Natural killer cell treated with Interleukin-12 subunit alpha and Interleukin-12 subunit beta and Interleukin-15 and Interleukin-18, amount 100 ng/mL, for 72 hours (primary cell): ENCODE measurements around the gene NEMP2. TPM values are rescaled to one million over a fixed set of nuclear protein-coding genes. Genes with fewer than 3 reads are reported as not detected.
"Not testable (repeated sequence)": the region's sequence is repeated elsewhere in the genome, so short reads cannot be mapped to it uniquely, and the experiment has no call there.

Experiments
- ATAC-seq, 2 donors: fragments of 150-1000 bp; cut with Tn5 transposase in 1 of 2; sonication (Bioruptor Pico), chemical (Tn5 transposase) in 1 of 2; 2 replicates each; pipeline ENCODE4 v1.10.0; 2021
- DNase-seq: peaks from one replicate; pipeline ENCODE4 v3.0.0; 2022; ENCODE audit warnings: low spot score
- H3K27ac Mint-ChIP-seq, 2 donors: 1 replicate in 1 of 2; 2 replicates in 1 of 2; pipeline ENCODE4 v1.8.0; 2022; ENCODE audit warnings: mixed read lengths in 2 of 2, mild to moderate bottlenecking in 1 of 2, moderate library complexity in 1 of 2
- H3K27me3 Mint-ChIP-seq, 2 donors: 1 replicate in 1 of 2; 2 replicates in 1 of 2; pipeline ENCODE4 v1.8.0; 2022; ENCODE audit warnings: mixed read lengths in 2 of 2
- H3K36me3 Mint-ChIP-seq: one replicate; pipeline ENCODE4 v1.8.0; 2022; ENCODE audit warnings: mixed read lengths
- H3K4me1 Mint-ChIP-seq, 2 donors: 1 replicate in 1 of 2; 2 replicates in 1 of 2; pipeline ENCODE4 v1.8.0; 2022; ENCODE audit warnings: low read depth in 2 of 2, mixed read lengths in 2 of 2, mild to moderate bottlenecking in 1 of 2
- H3K4me3 Mint-ChIP-seq: one replicate; pipeline ENCODE4 v1.8.0; 2022; ENCODE audit warnings: mixed read lengths
- H3K9me3 Mint-ChIP-seq: 2 replicates; pipeline ENCODE4 v1.8.0; 2022; ENCODE audit warnings: mixed read lengths
- total RNA-seq, 2 donors: library from RNA; stranded (reverse); gene quantifications; one replicate each; pipeline ENCODE4 v1.2.3, GENCODE V29; 2022

The NEMP2 gene
- total RNA-seq, 2 donors from 2014 or later, result 8.3 to 9.4 TPM

DNA sequence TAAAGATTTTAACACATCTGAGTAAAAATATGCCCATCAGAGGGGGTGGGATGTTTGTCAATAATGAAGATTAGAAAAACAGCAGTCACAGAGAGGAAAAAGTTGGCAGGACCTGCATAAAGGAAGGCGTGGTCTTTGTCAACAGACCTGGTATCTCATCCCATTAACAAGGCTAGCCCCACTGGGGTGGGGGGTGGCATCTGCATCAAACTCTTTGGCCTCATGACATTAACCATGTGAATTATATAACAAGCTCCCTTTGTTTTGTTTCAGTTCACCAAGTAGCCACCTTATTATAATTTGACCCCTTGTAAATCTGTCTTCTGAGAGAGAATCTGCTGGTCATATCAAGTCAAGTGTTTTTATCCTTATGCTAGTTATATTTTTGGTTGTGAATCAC is 28.8 kb downstream of the NEMP2 start:
- Mint-ChIP-seq H3K27ac (peak overlapping the region in 1 of 2 donors; percentile 41), H3K4me3 (no peak overlapping the region), H3K36me3 (peaks cover 10% of the 10 kb centered on the region), H3K27me3 (no peaks in the 10 kb centered on the region), H3K4me1 (peaks cover 6% of the 10 kb centered on the region in 2 donors), H3K9me3 (no peaks in the 10 kb centered on the region)
- DNase-seq, result no peak
- no peak for ATAC-seq

DNA sequence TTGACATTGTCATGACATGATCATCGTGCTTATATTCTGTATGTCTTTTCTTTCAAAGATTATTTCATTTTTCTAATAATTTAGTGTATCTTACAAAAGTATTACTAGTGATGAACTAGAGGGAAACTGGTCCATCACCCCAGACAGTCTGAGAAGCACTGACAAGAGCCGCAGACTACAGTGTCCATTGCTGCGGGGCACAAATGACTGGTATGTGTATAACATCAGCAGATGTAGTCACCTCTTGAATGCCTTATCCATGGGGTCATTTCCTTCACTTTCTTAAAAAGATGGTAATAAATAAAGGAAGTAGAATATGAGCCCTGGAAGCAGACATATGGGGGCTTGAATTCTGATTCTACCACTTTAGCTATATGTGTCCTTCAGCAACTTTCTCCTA is 29.6 kb downstream of the NEMP2 start:
- Mint-ChIP-seq H3K36me3 (peaks cover 14% of the 10 kb centered on the region), H3K4me1 (peaks cover 6% of the 10 kb centered on the region in 2 donors)

DNA sequence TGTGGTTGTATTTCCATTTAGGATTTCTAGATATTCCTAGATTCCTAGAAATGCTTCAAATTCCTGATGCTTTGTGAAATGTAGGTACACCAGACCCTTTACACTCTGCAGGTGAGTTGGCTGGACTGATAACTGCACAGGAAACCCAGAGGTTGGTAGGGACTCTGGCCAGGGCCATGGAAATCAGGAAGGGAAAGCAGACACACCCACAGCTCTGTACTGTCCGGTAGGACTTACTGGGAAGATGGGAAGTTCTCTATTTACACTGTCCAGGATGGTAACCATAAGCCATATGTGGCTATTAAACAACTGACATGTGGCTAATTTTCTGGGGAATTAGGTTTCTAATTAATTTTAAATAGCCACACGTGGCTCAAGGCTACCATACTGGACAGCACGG is 31.4 kb downstream of the NEMP2 start:
- H3K36me3 Mint-ChIP-seq, result peaks cover 14% of the 10 kb centered on the region
- no peak overlapping the region for H3K4me3 Mint-ChIP-seq
- peaks cover 6% of the 10 kb centered on the region in 2 donors for H3K4me1 Mint-ChIP-seq
- no peak for ATAC-seq
- H3K27me3 Mint-ChIP-seq, result no peaks in the 10 kb centered on the region
- DNase-seq, result no peak
- H3K27ac Mint-ChIP-seq, result peak overlapping the region; percentile 24 to 53
- no peaks in the 10 kb centered on the region for H3K9me3 Mint-ChIP-seq

More for the DNA sequence above, 29.6 kb downstream of the NEMP2 start:
- Mint-ChIP-seq H3K27ac (no peak overlapping the region), H3K4me3 (no peak overlapping the region), H3K27me3 (no peaks in the 10 kb centered on the region), H3K9me3 (no peaks in the 10 kb centered on the region)
- ATAC-seq, result no peak
- DNase-seq, result no peak

DNA sequence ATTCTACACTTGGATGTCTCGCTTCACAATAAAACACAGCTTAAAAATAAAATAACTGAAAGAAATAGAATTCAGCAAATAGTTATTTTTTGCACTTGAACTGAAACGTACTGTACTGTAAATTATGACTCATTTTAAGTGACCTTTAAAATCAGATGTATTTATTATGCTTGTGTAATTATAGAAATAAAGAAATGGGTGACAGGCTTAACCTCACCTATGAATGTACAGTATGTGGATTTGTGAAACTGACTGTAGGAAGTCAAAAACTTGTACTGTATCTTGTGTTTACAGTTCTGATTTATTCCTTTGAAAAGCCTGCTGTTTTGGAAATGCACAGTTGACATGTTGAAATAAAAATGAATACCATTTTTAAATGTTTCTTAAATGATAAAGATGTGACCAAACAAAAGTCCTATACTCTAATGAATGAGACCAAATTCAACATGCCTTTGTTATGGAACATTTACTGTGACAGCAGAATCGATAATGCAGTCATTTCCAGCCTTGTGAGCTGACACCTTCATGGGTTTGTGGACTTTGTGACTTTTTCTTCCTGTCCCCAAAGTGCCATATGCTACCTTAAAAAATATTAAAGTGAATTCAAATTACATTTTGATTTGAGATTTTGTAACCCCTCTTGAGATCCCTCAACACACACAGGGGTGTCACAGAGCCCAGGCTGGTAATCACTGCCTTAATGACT is 32.7 kb downstream of the NEMP2 start:
- no peak for ATAC-seq
- H3K36me3 Mint-ChIP-seq, result peaks cover 14% of the 10 kb centered on the region
- no peaks in the 10 kb centered on the region for H3K9me3 Mint-ChIP-seq
- no peaks in the 10 kb centered on the region for H3K27me3 Mint-ChIP-seq
- H3K4me1 Mint-ChIP-seq, result peaks cover 6% of the 10 kb centered on the region in 2 donors
- H3K4me3 Mint-ChIP-seq, result no peak overlapping the region
- no peak for DNase-seq
- H3K27ac Mint-ChIP-seq, result peak overlapping the region; percentile 44 to 51

DNA sequence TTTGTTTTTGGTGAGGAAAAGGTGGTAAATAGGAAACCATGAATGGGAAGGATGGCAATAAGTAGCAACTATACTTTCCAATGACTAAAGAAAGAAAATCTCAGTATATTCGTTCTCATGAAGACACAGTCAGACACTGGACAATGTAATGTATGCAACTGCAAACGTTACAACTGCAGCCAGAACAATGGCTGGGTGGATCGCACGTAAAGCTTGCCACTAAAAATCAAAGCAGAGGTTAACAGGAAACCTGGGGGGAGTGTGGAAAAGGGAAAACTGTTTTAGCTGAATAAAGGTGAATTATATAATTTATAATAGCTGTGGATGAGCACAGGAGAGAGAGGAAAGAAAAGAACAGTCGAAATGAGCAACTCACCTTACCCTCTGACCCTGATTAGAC is 33.3 kb downstream of the NEMP2 start:
- H3K9me3 Mint-ChIP-seq, result no peaks in the 10 kb centered on the region
- H3K4me3 Mint-ChIP-seq, result no peak overlapping the region
- H3K27me3 Mint-ChIP-seq, result no peaks in the 10 kb centered on the region
- peaks cover 14% of the 10 kb centered on the region for H3K36me3 Mint-ChIP-seq
- peak overlapping the region; percentile 4 to 51 for H3K27ac Mint-ChIP-seq
- no peak for DNase-seq
- peaks cover 3 to 6% of the 10 kb centered on the region in 2 donors for H3K4me1 Mint-ChIP-seq
- ATAC-seq, result no peak

DNA sequence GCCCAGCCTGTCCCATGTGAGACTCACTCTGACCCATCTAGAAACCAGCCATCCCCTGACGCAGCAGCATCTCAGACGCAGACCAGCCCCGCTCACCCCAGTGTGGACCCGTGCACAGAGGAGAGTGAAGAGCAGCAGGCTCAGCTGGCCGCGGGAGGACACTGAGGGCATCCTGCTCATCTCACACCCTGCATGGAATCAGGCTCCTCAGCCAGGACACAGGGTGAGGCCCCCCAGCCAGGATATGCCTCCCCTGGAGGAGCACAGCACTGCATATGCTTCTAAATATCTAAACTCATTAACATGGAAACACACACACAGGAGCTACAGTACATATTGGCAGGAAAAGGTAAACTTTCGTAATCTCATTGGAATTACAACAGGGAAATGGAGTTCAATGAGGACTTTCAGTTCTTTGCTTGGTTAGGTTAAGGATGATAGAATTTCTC is 34.4 kb downstream of the NEMP2 start:
- Mint-ChIP-seq H3K36me3 (peaks cover 25% of the 10 kb centered on the region), H3K4me3 (no peak overlapping the region), H3K4me1 (peaks cover 3 to 7% of the 10 kb centered on the region in 2 donors), H3K27ac (peak overlapping the region in 1 of 2 donors; percentile 24), H3K9me3 (peaks cover 3% of the 10 kb centered on the region), H3K27me3 (no peaks in the 10 kb centered on the region)
- no peak for DNase-seq
- peak in 1 of 2 donors; percentile 40 for ATAC-seq

DNA sequence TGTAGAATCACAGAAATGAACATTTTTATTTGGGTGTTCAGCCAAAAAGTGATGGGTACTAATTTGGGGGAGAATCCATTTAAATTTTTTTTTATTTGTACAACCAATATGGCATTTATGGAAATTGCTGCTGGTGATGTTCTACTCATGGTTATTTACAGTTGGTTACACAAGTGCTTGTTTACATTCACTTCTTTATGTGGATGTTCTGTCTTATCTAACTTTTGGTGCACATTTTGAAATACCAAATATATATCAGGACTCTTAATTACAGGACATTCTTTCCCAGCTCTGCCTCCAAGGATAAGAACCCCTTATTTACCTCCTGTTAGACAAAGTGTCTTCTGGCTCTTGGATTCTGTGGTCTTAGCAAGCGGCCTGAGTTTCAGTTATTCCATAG is 35.2 kb downstream of the NEMP2 start:
- ATAC-seq, result no peak
- H3K4me1 Mint-ChIP-seq, result peaks cover 3 to 14% of the 10 kb centered on the region in 2 donors
- H3K27me3 Mint-ChIP-seq, result no peaks in the 10 kb centered on the region
- no peak for DNase-seq
- H3K27ac Mint-ChIP-seq, result no peak overlapping the region
- H3K4me3 Mint-ChIP-seq, result no peak overlapping the region
- peaks cover 3% of the 10 kb centered on the region for H3K9me3 Mint-ChIP-seq
- peaks cover 31% of the 10 kb centered on the region for H3K36me3 Mint-ChIP-seq

DNA sequence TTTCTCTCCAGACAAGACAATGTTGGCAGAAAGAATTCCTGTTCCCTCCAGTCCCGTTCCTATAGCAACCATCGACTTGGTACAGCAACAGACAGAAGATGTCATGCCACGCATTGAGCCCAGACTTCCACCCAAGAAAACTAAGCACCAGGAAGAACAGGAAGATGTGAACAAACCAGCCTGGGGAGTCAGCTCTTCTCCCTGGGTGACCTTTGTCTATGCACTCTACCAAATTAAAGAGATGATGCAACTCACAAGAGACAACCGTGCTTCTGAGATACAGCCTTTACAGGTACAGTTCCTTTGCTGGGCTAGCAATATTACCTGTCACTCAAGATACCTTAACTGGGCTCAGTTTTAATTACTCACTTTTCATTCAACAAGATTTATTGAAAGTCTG is 37.1 kb downstream of the NEMP2 start:
- Mint-ChIP-seq H3K27me3 (no peaks in the 10 kb centered on the region), H3K27ac (no peak overlapping the region), H3K4me1 (peaks cover 11 to 22% of the 10 kb centered on the region in 2 donors), H3K9me3 (peaks cover 3% of the 10 kb centered on the region), H3K36me3 (peaks cover 40% of the 10 kb centered on the region), H3K4me3 (no peak overlapping the region)
- ATAC-seq (no peak), DNase-seq (no peak)

DNA sequence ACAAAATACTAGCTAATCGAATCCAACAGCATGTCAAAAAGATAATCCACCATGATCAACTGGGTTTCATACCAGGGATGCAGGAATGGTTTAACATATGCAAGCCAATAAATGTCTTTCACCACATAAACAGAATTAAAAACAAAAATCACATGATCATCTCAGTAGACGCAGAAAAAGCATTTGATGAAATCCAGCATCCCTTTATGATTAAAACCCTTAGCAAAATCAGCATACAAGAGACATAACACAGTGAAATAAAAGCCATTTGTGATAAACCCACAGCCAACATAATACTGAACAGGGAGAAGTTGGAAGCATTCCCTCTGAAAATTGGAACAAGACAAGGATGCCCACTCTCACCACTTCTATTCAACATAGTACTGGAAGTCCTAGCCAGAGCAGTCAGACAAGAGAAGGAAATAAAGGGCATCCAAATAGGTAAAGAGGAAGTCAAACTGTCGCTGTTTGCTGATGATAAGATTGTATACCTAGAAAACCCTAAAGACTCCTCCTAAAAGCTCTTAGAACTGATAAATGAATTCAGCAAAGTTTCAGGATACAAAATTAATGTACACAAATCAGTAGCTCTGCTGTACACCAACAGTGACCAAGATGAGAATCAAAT is 39.8 kb downstream of the NEMP2 start:
- not testable (repeated sequence) for H3K27ac Mint-ChIP-seq, ATAC-seq, H3K9me3 Mint-ChIP-seq, DNase-seq, H3K27me3 Mint-ChIP-seq, H3K4me3 Mint-ChIP-seq
- Mint-ChIP-seq H3K4me1 (peaks cover 8 to 23% of the 10 kb centered on the region in 2 donors), H3K36me3 (peaks cover 48% of the 10 kb centered on the region)

DNA sequence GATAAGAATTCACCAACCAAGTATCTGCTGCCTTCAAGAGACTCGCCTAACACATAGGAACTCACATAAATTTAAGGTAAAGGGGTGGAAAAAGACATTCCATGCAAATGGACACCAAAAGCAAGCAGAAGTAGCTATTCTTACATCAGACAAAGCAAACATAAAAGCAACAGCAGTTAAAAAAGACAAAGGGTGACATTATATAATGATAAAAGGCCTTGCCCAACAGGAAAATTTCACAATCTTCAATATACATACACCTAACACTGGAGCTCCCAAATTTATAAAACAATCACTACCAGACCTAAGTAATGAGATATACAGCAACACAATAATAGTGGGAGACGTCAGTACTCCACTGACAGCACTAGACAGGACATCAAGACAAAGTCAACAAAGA is 41.4 kb downstream of the NEMP2 start:
- no peak overlapping the region for H3K4me3 Mint-ChIP-seq
- H3K27ac Mint-ChIP-seq, result no peak overlapping the region
- peaks cover 8% of the 10 kb centered on the region for H3K9me3 Mint-ChIP-seq
- DNase-seq, result no peak
- ATAC-seq, result no peak
- peaks cover 55% of the 10 kb centered on the region for H3K36me3 Mint-ChIP-seq
- no peaks in the 10 kb centered on the region for H3K27me3 Mint-ChIP-seq
- peaks cover 11 to 26% of the 10 kb centered on the region in 2 donors for H3K4me1 Mint-ChIP-seq

DNA sequence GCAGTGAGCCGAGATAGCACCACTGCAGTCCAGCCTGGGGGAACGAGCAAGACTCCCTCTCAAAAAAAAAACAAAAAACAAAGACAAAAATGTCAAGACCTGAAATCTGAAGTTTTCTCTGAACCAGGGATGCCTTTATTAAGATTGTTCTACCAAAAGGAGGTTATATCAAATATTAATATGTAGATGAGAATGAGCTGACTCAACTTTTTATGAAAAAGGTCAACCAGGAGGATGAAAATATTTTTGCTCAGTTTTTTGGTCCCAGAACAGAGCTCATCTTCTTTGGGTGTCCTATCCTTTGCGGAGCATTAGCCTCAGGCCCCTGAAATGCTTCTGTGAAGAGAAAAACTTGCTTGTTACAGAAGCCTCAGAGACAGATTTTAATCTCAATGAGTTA is 44.0 kb downstream of the NEMP2 start:
- Mint-ChIP-seq H3K36me3 (peaks cover 48% of the 10 kb centered on the region), H3K4me1 (peaks cover 12 to 29% of the 10 kb centered on the region in 2 donors)
- ATAC-seq, result no peak

DNA sequence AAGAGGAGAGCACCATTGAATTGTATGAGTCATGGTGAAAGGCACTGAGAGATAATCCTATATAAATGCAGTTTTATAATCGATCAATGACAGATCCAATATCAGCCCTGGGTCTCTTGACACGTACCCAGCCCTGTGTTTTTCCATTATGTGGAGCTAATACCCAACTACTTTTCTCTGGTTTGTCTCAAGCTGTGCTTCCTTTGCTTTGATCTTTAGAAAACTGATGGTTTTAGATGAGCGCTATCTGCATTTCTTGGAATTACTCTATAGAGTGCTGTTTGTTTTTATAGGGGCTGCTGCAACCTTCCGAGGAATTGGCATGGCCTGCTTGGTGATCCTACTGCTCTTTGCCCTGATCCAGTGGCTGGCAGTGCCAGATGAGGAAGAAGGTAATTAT is 45.0 kb downstream of the NEMP2 start:
- Mint-ChIP-seq H3K36me3 (peaks cover 38% of the 10 kb centered on the region), H3K27ac (no peak overlapping the region), H3K4me1 (peaks cover 12 to 22% of the 10 kb centered on the region in 2 donors), H3K9me3 (peaks cover 5% of the 10 kb centered on the region), H3K27me3 (no peaks in the 10 kb centered on the region), H3K4me3 (no peak overlapping the region)
- ATAC-seq (no peak), DNase-seq (no peak)

More for the DNA sequence above, 44.0 kb downstream of the NEMP2 start:
- H3K4me3 Mint-ChIP-seq, result no peak overlapping the region
- peaks cover 8% of the 10 kb centered on the region for H3K9me3 Mint-ChIP-seq
- DNase-seq, result no peak
- no peaks in the 10 kb centered on the region for H3K27me3 Mint-ChIP-seq
- H3K27ac Mint-ChIP-seq, result no peak overlapping the region

DNA sequence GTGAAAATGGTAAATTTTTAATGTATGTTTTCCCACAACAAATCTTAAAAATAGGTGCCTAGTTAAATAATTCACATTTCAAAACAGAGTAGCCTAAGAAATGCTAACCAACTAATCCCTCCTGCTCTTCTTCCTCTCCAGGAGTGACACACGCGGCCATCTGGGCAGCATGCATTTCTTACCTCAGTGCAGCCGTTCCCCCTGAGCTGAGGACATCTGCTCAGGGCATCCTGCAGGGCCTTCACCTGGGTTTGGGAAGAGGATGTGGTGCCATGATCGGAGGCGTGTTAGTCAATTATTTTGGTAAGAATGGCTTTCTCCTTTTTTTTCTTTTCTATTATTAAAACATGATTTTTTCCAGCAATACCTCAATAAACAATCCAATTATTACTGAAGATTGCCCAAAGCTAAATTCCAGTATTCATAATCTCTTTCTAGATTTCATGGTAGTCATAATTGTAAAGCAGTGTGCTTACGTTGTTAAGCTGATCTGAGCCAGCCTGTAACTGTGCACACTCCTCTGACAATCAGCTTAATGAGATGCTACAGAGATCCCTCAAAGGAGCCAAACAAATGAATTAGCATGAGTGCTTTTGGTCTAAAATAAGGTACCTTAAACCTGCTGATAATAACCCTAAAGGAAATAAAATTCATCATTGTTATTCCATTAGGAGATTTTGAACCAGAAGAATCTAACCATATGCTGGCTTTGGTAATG is 45.8 kb downstream of the NEMP2 start:
- no peak for ATAC-seq
- no peak for DNase-seq
- no peaks in the 10 kb centered on the region for H3K27me3 Mint-ChIP-seq
- H3K36me3 Mint-ChIP-seq, result peaks cover 36% of the 10 kb centered on the region
- H3K9me3 Mint-ChIP-seq, result peaks cover 5% of the 10 kb centered on the region
- H3K4me3 Mint-ChIP-seq, result no peak overlapping the region
- H3K27ac Mint-ChIP-seq, result peak overlapping the region in 1 of 2 donors; percentile 18
- peaks cover 9 to 21% of the 10 kb centered on the region in 2 donors for H3K4me1 Mint-ChIP-seq
